HG03571 (cell line): ENCODE measurements around the gene CABLES1.

Source experiments
- ATAC-seq: cut with Tn5 transposase; IDR thresholded peaks from one replicate; pipeline ENCODE4 v1.9.1; 2021; ENCODE audit not compliant: unreplicated experiment

Gene CABLES1

GRCh38 chr18:23165271-23166068 lies 30.2 kb downstream of the CABLES1 start:
- ATAC-seq: no peak

GRCh38 chr18:23166891-23167541 lies 31.7 kb downstream of the CABLES1 start:
- no peak for ATAC-seq

DNA sequence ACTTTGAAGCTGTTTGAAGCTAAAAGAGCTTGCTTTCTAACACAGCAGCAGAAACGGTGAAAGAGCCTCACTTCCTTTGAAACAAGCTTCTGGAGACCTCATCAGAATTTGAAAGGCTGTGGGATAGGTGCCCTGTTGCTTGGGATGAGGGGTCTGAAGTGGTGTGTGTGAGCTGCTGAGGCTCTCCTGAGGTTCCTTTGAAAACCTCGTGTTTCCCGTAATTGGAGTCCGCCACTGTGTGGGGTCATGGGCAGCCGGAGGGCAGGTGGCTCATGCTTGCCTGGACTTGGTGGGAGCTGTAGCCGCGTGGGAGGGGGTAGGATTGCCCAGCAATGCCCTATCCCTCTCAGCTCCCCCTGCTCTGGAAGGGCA lies 34.4 kb downstream of the CABLES1 start:
- ATAC-seq: no peak

- no peak for ATAC-seq
Observed at GRCh38 chr18:23170137-23170536, 34.9 kb downstream of the CABLES1 start.

GRCh38 chr18:23171581-23172156 lies 36.4 kb downstream of the CABLES1 start:
- ATAC-seq: no peak

DNA sequence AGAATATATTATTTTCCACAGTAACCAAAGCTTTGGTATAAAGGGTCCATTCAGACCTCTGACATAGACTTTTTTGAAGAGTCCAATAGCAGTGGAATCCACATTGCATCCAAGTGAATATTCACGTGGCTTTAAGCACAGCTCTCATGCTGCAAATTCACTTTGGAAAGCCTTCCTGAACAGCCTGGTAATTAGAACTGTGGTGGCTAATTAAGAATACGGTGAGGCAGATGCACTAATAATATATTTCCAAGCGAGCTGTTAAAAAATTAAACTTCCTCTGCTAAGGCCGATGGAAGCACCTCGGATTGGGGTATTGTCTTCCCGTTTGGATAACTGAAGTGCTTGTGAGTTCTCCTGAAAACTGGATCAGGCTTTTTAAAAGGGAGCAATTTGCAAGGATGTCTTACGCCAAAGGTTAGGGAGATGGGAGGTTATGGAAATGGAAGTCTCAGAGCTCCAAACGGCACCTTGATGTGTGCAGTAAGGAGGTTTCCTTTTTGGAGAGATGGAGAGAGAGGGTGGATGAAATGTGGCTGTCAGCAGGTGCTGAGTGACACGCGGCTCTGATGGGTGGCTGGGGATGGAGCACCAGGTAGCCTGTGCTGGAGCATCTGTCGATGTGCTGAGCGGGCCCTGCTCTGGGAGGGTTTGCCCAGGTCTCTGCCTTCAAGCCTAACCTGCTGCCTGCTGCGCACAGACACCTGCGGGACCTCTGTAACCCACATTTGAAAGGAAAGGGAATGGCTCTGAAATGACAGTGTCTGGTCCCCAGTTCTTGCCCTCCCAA lies 37.5 kb downstream of the CABLES1 start:
- ATAC-seq: no peak

DNA sequence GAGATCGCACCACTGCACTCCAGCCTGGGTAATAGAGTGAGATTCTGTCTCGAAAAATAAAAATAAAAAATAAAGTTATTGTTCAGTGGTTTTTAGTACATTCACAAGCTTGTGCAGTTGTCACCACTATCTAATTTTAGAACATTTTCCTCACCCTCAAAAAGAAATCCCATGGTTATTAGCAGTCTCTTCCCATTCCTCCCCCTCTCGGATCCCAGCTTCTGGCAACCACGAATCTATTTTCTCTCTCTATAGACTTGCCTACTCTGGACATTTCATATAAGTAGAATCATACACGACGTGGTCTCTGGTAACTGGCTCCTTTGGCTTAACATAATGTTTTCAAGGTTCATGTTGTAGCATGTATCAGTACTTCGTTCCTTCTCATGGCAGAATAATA lies 38.6 kb downstream of the CABLES1 start:
- ATAC-seq: no peak

DNA sequence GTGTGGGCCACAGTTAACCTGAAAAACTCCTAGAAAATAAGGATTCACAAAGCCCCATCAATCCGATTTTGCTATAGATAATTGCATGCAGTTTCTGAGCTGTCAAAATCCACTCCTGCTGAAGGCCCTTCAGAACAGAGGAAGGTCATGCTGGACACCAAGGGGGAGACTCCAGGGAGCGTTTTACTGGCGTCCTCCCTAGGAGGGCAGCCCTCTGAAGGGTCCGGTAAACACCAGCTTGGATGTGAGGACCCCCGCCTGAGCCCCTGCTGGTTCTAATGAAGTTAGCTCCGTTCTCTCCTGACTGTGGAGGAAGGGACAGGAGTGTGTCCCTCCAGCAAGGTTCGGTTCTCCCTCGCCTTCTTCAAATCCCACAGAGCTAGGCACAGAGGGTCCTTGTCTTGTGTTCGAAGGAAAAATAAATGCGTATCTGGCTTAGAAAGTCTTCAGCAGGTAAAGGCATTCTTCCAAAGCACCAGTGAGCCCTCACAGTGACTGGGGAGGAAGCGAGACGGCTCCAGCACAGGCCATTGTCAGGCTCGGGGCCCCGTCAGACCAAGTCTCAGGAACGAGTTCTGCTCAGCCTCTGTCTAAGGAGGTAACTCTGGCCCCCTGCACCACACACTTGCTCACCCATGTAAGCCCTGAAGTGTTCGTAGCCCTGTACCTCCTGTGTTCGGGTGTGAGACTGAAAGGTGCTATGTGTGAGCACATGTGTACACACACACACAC lies 41.6 kb downstream of the CABLES1 start:
- ATAC-seq: no peak

GRCh38 chr18:23177433-23178072 lies 42.3 kb downstream of the CABLES1 start:
- no peak for ATAC-seq

DNA sequence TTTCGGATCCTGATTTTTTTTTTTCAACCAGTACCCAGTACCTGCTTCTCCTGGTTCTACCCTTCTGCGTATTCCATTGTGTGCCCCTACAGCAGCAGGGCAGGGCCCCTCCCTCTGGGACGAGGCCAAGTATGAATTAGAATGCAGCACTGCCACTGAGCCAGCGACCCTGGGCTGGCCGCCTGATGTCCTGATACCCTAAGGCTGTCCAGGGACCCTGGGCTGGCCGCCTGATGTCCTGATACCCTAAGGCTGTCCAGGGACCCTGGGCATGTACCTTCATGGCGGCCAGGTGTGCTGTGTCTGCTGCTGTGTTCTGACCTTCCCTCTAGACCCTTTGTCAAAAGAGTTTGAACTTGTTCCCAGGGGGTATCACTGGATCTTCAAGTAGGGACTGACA lies 42.9 kb downstream of the CABLES1 start:
- ATAC-seq: no peak

- ATAC-seq: no peak
Observed at GRCh38 chr18:23178661-23179081, 43.4 kb downstream of the CABLES1 start.

- no peak for ATAC-seq
Observed at GRCh38 chr18:23179416-23179815, 44.1 kb downstream of the CABLES1 start.

DNA sequence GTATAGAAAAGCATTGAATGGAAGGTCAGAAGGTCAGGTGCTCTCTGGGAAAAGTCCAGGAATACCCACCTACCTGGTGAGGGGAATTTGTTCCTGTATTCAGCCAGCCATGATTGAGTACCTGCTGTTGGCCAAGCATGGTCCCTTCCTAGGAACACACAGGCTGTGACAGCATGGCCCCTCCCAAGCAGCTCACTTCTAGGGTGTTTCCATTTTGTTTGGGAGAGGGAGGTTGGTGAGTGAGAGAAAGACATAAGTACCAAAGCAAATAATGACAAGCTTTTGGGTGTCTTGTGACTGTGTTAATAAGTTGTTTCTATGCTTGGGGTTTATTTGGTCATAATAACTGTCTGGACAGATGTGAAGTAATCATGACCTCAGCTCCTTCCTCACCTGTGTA lies 46.3 kb downstream of the CABLES1 start:
- ATAC-seq: no peak

DNA sequence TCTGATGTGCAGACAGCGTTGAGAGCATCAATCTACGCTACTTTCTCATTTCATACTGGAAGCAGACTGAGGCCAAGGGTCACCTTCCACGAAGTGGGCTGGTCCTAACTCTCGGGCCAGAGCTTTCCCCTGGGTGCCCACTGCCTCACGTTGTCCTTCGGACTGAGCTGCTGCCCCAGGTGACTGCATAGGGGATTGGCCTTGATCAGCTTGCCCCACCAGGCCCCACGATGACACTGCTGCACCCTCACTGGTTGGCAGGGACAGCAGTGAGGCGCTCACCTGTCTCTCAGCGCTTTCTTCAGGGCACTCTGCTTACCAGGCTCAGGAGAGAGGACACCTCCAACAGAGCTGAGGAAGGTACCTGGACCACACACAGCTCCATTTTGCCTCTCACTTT lies 47.3 kb downstream of the CABLES1 start:
- ATAC-seq: no peak

DNA sequence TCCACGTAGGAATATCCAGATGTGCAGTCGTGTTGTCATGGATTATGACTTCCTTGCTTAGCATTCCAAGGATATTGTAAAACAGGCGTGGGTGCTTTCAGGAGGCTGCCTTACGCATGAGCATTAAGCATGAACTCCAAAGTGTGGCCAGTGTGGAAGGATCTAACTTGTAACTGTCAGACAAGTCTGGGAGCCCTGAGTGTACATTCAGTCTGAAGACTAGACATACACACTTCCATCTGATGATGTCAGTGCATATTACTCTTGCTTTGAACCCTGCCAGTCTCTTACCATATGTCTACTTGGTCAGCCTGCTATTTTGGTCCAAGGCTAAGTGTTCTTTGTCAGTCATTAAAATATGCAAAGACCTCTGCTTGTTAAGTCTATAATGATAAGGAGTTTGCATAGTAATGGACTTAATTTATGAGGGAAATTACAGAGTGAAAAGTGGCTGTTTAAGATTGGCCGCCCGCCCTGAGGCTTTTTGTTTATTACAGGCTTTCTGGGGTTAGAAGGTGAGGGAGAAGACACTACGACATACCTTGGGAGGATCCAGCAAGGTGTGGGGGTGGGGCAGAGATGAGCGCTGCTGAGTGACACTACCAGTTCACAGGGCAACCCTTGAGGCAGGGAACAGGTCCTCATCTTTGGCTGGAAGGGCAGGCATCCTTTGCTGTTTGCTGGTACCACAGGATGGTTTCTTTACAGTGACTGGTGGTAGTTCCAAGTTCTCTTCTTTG lies 48.3 kb downstream of the CABLES1 start:
- no peak for ATAC-seq

DNA sequence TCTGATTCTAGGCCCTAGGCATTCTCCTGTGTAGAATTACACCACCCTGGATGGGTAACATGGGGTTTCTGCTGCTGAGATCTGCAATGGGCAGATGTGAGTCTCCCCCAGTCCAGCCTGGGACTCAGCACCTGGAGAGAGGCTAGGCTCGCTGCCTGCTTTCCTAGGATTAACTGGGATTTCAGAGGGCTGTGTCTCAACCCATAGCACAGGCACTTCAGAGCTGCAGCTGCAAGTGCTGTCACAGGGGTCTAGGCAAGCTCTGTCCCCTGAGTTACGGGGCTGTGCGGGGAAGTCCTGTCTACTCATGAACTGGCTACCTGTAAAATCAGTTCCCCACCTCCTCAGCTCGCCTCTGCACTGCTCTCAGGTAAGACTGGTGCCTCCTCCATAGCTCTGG lies 51.5 kb downstream of the CABLES1 start:
- no peak for ATAC-seq

GRCh38 chr18:23188068-23188760 lies 52.9 kb downstream of the CABLES1 start:
- ATAC-seq: no peak

GRCh38 chr18:23189099-23189498 lies 53.8 kb downstream of the CABLES1 start:
- no peak for ATAC-seq
